K562 (cell line): ENCODE measurements around the gene MERTK. TPM values are rescaled to one million over a fixed set of nuclear protein-coding genes. Genes with fewer than 3 reads are reported as not detected.
"Not testable (repeated sequence)": the region's sequence is repeated elsewhere in the genome, so short reads cannot be mapped to it uniquely, and the experiment has no call there.

Source experiments
- ATAC-seq: fragments of 200-7000 bp; cut with Tn5 transposase; 3 replicates; pipeline ENCODE4 v1.9.1; 2020; ENCODE audit warnings: moderate library complexity
- BruUV-seq: library from RNA; stranded (reverse); fragments of 400-500 nt; replicated peaks from 2 replicates; lab custom pipeline; 2021; lab: Mats Ljungman, UMichigan
- CTCF ChIA-PET: fragments of 300-600 bp; formaldehyde crosslinking; extraction: SDS; loops from one replicate; lab custom pipeline; 2021; ENCODE audit warnings: low intra/inter-chr PET ratio; lab: Yijun Ruan, JAX
- POLR2A ChIA-PET: fragments of 300-600, 350-650 bp; sonication (Branson Sonifier 250); formaldehyde crosslinking; extraction: SDS; loops from one replicate; lab custom pipeline; 2021; ENCODE audit warnings: antibody characterized with exemption, inconsistent platforms; lab: Yijun Ruan, JAX
- DNase-seq, 4 experiments: peaks; one replicate each; pipeline versions ENCODE4 v3.0.0 to v3.0.0-alpha.2; 2011 to 2018; ENCODE audit warnings: low spot score in 3 of 4, mixed read lengths in 3 of 4; ENCODE audit errors: extremely low read depth in 1 of 4
- FAIRE-seq: peaks from 2 replicates; lab custom pipeline; 2011; peaks lifted over from hg19 to GRCh38; lab: Jason Lieb, UNC
- H2AFZ ChIP-seq: 2 replicates; pipeline ENCODE4 v1.6.0; 2011; ENCODE audit warnings: low read depth, low read length, control low read depth, inconsistent platforms
- H3K27ac ChIP-seq: fragments of 200-600 bp; 3 replicates; pipeline ENCODE4 v1.8.0; 2011; ENCODE audit warnings: low read depth, mild to moderate bottlenecking, control low read depth, inconsistent platforms, low read length, moderate library complexity, mixed read lengths; ENCODE audit errors: extremely low read depth
- H3K27me3 ChIP-seq, 2 experiments: fragments of 300-600 bp in 1 of 2; 2 replicates in 1 of 2; 3 replicates in 1 of 2; pipeline versions ENCODE4 v1.6.0 to v1.8.0; 2011; ENCODE audit warnings: inconsistent platforms in 2 of 2, low read length in 2 of 2, mild to moderate bottlenecking in 1 of 2, mixed read lengths in 1 of 2, moderate library complexity in 1 of 2; ENCODE audit not compliant: control insufficient read depth in 2 of 2, insufficient read depth in 2 of 2
- H3K36me3 ChIP-seq: fragments of 300-600 bp; 3 replicates; pipeline ENCODE4 v1.8.0; 2011; ENCODE audit warnings: mild to moderate bottlenecking, low read length, inconsistent platforms; ENCODE audit not compliant: control insufficient read depth, insufficient read depth
- H3K4me1 ChIP-seq, 2 experiments: fragments of 200-600 bp in 1 of 2; replicated peaks in 1 of 2; 2 replicates in 1 of 2; 3 replicates in 1 of 2; pipeline versions ENCODE4 v1.5.1 to v1.8.0; 2011; ENCODE audit warnings: inconsistent platforms in 2 of 2, low read length in 2 of 2, mild to moderate bottlenecking in 1 of 2, mixed read lengths in 1 of 2, moderate library complexity in 1 of 2; ENCODE audit not compliant: control insufficient read depth in 2 of 2, insufficient read depth in 2 of 2
- H3K4me2 ChIP-seq: 2 replicates; pipeline ENCODE4 v1.6.1; 2011; ENCODE audit warnings: low read length, control low read depth, inconsistent platforms, mixed read lengths; ENCODE audit not compliant: insufficient read depth
- H3K4me3 ChIP-seq: fragments of 200-600 bp; sonication (generic), shearing (Covaris generic); 2 replicates; pipeline ENCODE4 v1.5.1; 2016; ENCODE audit warnings: control low read depth, inconsistent platforms
- H3K79me2 ChIP-seq: fragments of 200-600 bp; 3 replicates; pipeline ENCODE4 v1.8.0; 2011; ENCODE audit warnings: low read length, inconsistent platforms; ENCODE audit not compliant: control insufficient read depth, insufficient read depth
- H3K9ac ChIP-seq, 2 experiments: 2 replicates each; pipeline versions ENCODE4 v1.6.0 to v1.6.1; 2011; ENCODE audit warnings: low read depth in 2 of 2, low read length in 2 of 2, control low read depth in 1 of 2, inconsistent platforms in 1 of 2, mild to moderate bottlenecking in 1 of 2, mixed read lengths in 1 of 2; ENCODE audit not compliant: insufficient read depth in 1 of 2
- H3K9me1 ChIP-seq: one replicate; pipeline ENCODE4 v1.6.0; 2011; ENCODE audit warnings: inconsistent platforms, mild to moderate bottlenecking, low read length, moderate library complexity; ENCODE audit not compliant: control insufficient read depth, insufficient read depth
- H3K9me3 ChIP-seq: replicated peaks from 2 replicates; pipeline ENCODE4 v1.5.1; 2011; ENCODE audit warnings: low read depth, low read length, inconsistent platforms; ENCODE audit not compliant: control insufficient read depth, insufficient read depth
- H4K20me1 ChIP-seq: replicated peaks from 2 replicates; pipeline ENCODE4 v1.6.1; 2011; ENCODE audit warnings: low read length, inconsistent platforms, mixed read lengths; ENCODE audit not compliant: control insufficient read depth, insufficient read depth
- WGBS: fragments of 100-300 bp; shearing (Covaris generic); methylation state at CpG from one replicate; pipeline ENCODE4 v1.1.6; 2016; ENCODE audit warnings: low coverage, mixed read lengths; ENCODE audit not compliant: insufficient coverage; ENCODE audit errors: missing lambda C conversion rate; 5-methylcytosine and 5-hydroxymethylcytosine counted together
- in situ Hi-C: fragments of 300-500 bp; cut with MboI; formaldehyde crosslinking; loops from 4 replicates; pipeline ENCODE4 v1.15.0; 2018; ENCODE audit warnings: inconsistent platforms, mixed read lengths
- intact Hi-C: fragments of 100-400 bp; cut with micrococcal nuclease; formaldehyde crosslinking; loops from 2 replicates; pipeline ENCODE4 v1.14.2; 2022
- polyA plus RNA-seq, 8 experiments: library from polyadenylated mRNA; depleted of rRNA in 4 of 8; stranded (reverse) in 5 of 8; unstranded in 3 of 8; fragments of >200 nt; fragmentation: Nextera tagmentation in 2 of 8; fragmentation: Illumina TruSeq in 1 of 8; extraction: Ambion mirVana in 2 of 8; extraction: Trizol in 1 of 8; gene quantifications; 2 replicates each; pipeline versions ENCODE4 v1.2.1 to v1.2.3, GENCODE V29; 2011 to 2014; ENCODE audit warnings: inconsistent platforms in 1 of 8, missing spikeins in 1 of 8
- total RNA-seq, 7 experiments: library from RNA; depleted of rRNA in 6 of 7; stranded (reverse); fragments of >200 nt in 6 of 7; fragmentation: Illumina TruSeq in 2 of 7; extraction: Trizol in 2 of 7; gene quantifications; 2 replicates each; pipeline versions ENCODE4 v1.2.1 to v1.2.3, GENCODE V29; 2011 to 2021; ENCODE audit warnings: low replicate concordance in 1 of 7

MERTK gene
- total and polyA plus RNA-seq, 9 of the 15 experiments (the other 6 are each of a cell fraction or from before 2014, with no cell fraction given) = 0.23 to 1.6 (median 0.74) TPM

GRCh38 chr2:111865124-111865523, 33.3 kb upstream of the MERTK start:
- H4K20me1 ChIP-seq, DNase-seq, FAIRE-seq, H3K9me1 ChIP-seq, H3K79me2 ChIP-seq, H2AFZ ChIP-seq, intact Hi-C loops, CTCF ChIA-PET, ATAC-seq, BruUV-seq, H3K4me1 ChIP-seq, in situ Hi-C loops, POLR2A ChIA-PET, H3K4me2 ChIP-seq, H3K9ac ChIP-seq, H3K27ac ChIP-seq, H3K27me3 ChIP-seq, H3K9me3 ChIP-seq, H3K4me3 ChIP-seq: not testable (repeated sequence)
- no CpG with 5 or more reads among the region's 3 CpGs for WGBS
- peaks cover 36% of the 10 kb centered on the region; the same call in 2 of the 3 replicates for H3K36me3 ChIP-seq

- CTCF ChIA-PET, POLR2A ChIA-PET: not testable (repeated sequence)
- peak; percentile 26 for FAIRE-seq
These were observed 25.6 kb upstream of the MERTK start for GRCh38 chr2:111872806-111873205.

More at GRCh38 chr2:111872806-111873205, 25.6 kb upstream of the MERTK start:
- H3K36me3 ChIP-seq = peaks cover 71% of the 10 kb centered on the region; the same call in 2 of the 3 replicates
- H3K9me1 ChIP-seq, H3K4me3 ChIP-seq, H3K27ac ChIP-seq, H2AFZ ChIP-seq, BruUV-seq, H4K20me1 ChIP-seq, H3K4me2 ChIP-seq, DNase-seq, H3K27me3 ChIP-seq, ATAC-seq, H3K79me2 ChIP-seq, in situ Hi-C loops, H3K9me3 ChIP-seq, intact Hi-C loops, H3K4me1 ChIP-seq, H3K9ac ChIP-seq: not testable (repeated sequence)
- WGBS = 88% methylated on average over 2 of the region's 2 CpGs
